ENCODE results near the gene ZNF598.

GRCh38 chr16:1984347-1985225 is 25.0 kb downstream of the ZNF598 start:
- TF ChIP-seq POLR2A (IDR thresholded peaks at IDR 0.05; ENCODE audit: low read length) (peak; percentile 39), GATA1 (IDR thresholded peaks at IDR 0.05; ENCODE audit: low read depth, low read length) (no peak)

All from erythroblast (primary cell).